GM19193 (cell line): ENCODE measurements around the gene ENPP3.

Experiments used
- POLR2A ChIP-seq: IDR thresholded peaks from 4 replicates; pipeline ENCODE4 v1.6.1; 2011; ENCODE audit not compliant: insufficient read depth, insufficient read length; ENCODE audit errors: extremely low read depth

Gene ENPP3

GRCh38 chr6:131656667-131657066 lies 19.6 kb downstream of the ENPP3 start:
- no peak for TF ChIP-seq POLR2A

DNA sequence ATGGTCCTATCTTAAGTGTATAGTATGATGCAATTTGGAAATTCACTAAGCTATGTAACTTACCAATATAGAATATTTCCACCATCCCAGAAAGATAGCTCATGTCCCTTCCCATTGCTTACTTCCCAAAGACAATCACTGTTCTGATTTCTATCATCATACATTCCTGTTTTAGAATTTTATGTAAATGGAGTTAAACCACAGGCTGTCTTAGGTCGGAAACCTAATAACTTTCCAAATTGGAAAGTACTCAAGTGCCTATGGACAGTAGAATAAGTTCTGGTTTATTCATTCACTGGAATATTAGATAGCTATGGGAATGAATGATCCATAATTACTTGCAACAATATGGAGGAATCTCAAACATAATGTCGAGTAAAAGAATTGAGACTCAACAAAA lies 20.1 kb downstream of the ENPP3 start:
- TF ChIP-seq POLR2A, result no peak

GRCh38 chr6:131657630-131658111 lies 20.6 kb downstream of the ENPP3 start:
- no peak for TF ChIP-seq POLR2A

DNA sequence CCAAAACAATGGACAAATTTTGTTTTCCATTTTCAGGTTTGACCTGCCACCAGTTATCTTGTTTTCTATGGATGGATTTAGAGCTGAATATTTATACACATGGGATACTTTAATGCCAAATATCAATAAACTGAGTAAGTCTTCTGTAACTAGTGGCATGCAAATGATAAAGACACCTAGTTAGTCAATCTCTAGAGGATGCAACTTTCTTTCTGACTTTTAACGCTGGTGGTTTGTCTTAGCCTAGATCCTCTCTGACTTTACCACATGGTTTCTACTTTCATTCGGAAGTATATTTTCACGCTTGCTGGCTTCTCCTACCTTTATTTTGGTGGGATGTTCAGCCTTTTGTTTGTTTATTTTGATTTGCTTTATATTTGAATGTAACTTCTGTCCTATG lies 21.2 kb downstream of the ENPP3 start:
- no peak for TF ChIP-seq POLR2A

DNA sequence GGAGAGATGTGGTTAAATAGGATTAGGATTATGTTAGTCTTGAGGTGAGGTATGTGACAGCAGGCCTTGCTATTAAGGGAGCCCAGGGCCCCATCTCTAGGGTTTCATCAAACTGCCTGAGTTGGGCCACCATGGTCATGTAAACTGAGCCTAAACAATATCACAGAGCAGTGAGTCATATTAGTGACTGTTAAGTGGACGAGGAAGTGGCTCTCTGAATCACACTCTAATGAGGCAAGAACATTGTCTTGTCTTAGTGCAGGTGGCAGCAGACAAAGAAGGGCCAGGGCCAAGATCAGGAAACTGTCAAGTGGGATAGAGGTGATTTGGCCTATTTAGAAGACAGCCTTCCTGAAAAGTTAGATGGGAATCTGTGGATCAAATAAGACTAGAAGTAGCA lies 23.1 kb downstream of the ENPP3 start:
- no peak for TF ChIP-seq POLR2A

GRCh38 chr6:131663578-131664165 lies 26.6 kb downstream of the ENPP3 start:
- TF ChIP-seq POLR2A, result no peak

DNA sequence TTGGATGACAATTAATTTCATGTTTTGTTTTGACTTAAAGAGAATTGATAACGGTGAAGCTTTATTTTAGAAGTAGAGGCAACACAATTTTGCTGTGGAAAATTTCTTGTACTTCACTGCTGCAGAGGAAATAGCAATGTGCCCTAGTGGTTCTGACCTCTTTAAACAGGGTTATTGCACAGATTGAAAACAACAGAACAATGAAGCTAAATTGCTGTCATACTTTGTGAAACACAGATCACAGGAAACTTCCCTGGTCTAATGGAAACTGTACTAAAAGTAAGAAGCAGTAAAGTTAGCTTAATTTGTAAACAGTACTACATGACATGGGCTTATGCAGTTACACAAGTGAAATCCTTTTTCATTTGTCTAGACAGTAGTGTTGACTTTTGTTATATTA lies 32.8 kb downstream of the ENPP3 start:
- TF ChIP-seq POLR2A, result no peak

DNA sequence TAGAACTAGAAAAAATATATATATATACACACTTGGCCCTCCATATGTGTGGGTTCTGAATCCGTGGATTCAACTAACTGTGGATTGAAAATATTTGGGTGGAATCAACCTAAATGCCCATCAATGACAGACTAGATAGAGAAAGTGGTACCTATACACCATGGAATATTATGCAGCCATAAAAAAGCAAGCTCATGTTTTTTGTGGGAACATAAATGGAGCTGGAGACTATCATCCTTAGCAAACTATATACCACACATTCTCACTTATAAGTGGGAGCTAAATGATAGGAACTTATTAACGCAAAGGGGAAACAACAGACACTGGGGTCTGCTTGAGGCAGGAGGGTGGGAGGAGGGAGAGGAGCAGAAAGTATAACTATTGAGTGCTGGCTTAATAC lies 36.1 kb downstream of the ENPP3 start:
- TF ChIP-seq POLR2A, result no peak

DNA sequence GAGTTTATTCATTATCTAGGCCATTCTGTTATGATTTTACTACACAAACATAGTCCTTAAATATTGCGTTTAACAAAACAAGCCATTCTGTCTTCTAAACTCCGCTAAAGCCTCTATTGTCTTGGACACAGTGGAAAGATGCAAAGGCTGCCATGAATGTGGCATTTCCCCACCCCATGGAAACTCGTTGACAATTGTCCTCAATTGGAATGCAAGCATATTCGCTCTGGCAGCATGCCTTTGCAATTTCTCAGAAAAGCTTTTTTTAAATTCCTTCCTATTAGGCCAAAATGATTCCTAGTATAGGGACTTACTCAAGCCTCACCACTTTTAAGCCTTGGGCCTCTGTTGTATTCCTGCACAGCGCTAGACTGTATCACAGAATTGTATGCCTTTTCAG lies 41.3 kb downstream of the ENPP3 start:
- no peak for TF ChIP-seq POLR2A

- TF ChIP-seq POLR2A, result no peak
Measured at GRCh38 chr6:131680868-131681267, 43.8 kb downstream of the ENPP3 start.

DNA sequence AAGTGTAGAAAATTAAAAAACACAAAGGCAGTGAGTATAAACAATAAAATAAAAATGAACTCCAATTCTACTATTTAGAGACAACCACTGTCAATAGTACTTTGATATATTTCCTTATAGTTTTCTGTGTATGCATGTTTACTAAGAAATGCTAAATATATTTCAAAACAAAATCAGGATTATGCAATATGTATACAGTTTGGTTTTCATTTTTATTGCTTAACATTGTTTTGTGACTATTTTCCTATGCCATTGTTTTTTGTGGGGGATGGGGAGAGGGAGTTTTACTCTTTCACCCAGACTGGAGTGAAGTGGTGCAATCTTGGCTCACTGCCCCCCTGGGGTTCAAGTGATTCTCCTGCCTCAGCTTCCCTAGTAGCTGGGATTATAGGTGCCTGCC lies 44.5 kb downstream of the ENPP3 start:
- no peak for TF ChIP-seq POLR2A

DNA sequence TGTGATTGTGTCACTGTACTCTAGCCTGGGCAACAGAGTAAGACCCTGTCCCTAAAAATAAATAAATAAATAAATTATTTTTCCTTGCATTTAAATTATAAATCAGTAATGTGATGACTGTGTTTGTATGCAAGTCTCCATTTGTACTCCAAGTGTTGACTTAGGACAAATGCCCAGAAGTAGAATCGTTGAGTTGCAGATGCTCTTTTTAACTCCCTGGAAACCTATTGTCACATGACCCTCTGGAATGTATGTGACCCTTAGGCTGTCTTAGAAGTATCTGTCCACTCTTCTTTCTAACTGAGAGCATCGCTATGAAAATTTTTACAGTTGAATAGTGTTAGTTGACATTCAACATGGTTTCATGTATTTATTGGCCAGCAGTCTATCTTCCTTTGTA lies 45.3 kb downstream of the ENPP3 start:
- TF ChIP-seq POLR2A, result no peak

DNA sequence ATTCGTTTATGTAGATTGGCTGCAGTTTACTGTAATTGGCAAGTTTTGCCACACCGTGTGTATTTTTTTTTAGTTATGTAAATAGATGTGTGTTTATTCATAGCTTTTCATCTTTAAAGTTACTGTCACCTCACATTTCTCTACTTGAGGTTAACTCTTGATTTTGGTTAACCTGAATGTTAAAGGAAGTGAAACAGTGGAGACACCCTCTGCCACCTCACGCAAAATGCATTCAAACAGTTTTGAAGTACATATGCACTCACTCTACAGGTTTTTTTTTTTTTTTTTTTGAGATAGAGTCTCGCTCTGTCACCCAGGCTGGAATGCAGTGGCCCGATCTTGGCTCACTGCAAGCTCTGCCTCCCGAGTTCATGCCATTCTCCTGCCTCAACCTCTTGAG lies 46.4 kb downstream of the ENPP3 start:
- no peak for TF ChIP-seq POLR2A

- TF ChIP-seq POLR2A, result no peak
Measured at GRCh38 chr6:131685266-131685780, 48.2 kb downstream of the ENPP3 start.

DNA sequence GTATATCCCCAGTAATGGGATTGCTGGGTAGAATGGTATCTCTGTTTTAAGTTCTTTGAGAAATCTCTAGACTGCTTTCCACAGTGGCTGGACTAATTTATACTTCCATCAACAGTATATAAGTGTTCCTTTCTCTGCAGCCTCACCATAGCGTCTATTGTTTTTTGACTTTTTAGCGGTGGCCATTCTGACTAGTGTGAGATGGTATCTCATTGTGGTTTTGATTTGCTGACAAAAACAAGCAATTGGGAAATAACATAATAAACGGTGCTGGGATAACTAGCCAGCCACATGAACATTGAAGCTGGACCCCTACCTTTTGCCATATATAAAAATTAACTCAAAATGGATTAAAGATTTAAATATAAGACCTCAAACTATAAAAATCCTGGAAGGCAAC lies 49.9 kb downstream of the ENPP3 start:
- no peak for TF ChIP-seq POLR2A

GRCh38 chr6:131688286-131688685 lies 51.2 kb downstream of the ENPP3 start:
- no peak for TF ChIP-seq POLR2A

DNA sequence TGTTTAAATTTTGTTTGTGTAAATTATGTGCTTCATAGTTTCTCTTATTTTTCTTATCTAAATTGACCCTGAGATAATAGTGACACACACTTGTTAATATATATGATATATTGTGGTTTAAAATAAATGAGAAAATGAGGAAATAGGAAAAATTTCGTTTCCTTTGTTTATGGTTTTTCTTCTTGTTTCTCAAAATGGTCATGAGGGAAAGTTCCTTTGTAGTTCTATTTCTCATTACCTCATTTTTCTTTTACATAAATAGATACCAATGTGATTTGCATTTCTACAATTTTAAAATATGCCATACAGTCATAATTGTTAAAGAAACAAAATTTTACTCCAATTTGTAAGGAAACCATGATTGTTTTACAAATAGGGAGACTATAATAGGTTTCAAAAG lies 54.9 kb downstream of the ENPP3 start:
- no peak for TF ChIP-seq POLR2A
